ENCODE data around the gene C10orf88.
"Not testable (repeated sequence)": the region's sequence is repeated elsewhere in the genome, so short reads cannot be mapped to it uniquely, and the experiment has no call there.

The C10orf88 gene

GRCh38 chr10:122957474-122957873, 3.4 kb upstream of the C10orf88 start:
- DNase-seq = no peak

GRCh38 chr10:122955892-122956291, 1.9 kb upstream of the C10orf88 start:
- DNase-seq = no peak

GRCh38 chr10:122954731-122955050, 664 bp upstream of the C10orf88 start:
- DNase-seq = no peak

GRCh38 chr10:122949296-122949695, 4.7 kb downstream of the C10orf88 start:
- DNase-seq = no peak

GRCh38 chr10:122939856-122940543, 14.0 kb downstream of the C10orf88 start:
- no peak for DNase-seq

- DNase-seq = no peak
These were observed 14.7 kb downstream of the C10orf88 start for GRCh38 chr10:122939133-122939855.

GRCh38 chr10:122931088-122931906, 22.7 kb downstream of the C10orf88 start:
- DNase-seq = no peak

GRCh38 chr10:122930140-122930539, 23.9 kb downstream of the C10orf88 start:
- no peak for DNase-seq

GRCh38 chr10:122915700-122916099, 38.3 kb downstream of the C10orf88 start:
- no peak for DNase-seq

- DNase-seq = peak; percentile 4
These were observed 42.0 kb downstream of the C10orf88 start for GRCh38 chr10:122911889-122912484.

- DNase-seq = no peak
These were observed 43.7 kb downstream of the C10orf88 start, which contains the start of gene FAM24A for GRCh38 chr10:122910310-122910709. TSS of gene FAM24A (plus strand) at chr10:122910610. CDS start at chr10:122911635, 1,025 bp downstream.

- not testable (repeated sequence) for DNase-seq
These were observed 50.2 kb downstream of the C10orf88 start for GRCh38 chr10:122903861-122904260.

- DNase-seq = no peak
These were observed 59.6 kb downstream of the C10orf88 start for GRCh38 chr10:122894261-122894944.

- DNase-seq = no peak
These were observed 69.9 kb downstream of the C10orf88 start for GRCh38 chr10:122884166-122884565.

GRCh38 chr10:122882766-122883165, 71.3 kb downstream of the C10orf88 start:
- DNase-seq = no peak
